Peyer's patch (tissue), 4 donors: Measurements from ENCODE around the gene PGBD5. TPM values are rescaled to one million over a fixed set of nuclear protein-coding genes. Genes with fewer than 3 reads are reported as not detected.

ENCODE experiments used
- DNase-seq, 3 donors: peaks; one replicate each; pipeline ENCODE4 v3.0.0-alpha.2; 2017 to 2019
- H3K27ac ChIP-seq, 4 donors: fragments of 200-600 bp; sonication (generic); one replicate each; pipeline ENCODE4 v1.5.1; 2016 to 2019
- H3K27me3 ChIP-seq, 2 donors: fragments of 200-600 bp; sonication (generic); one replicate each; pipeline ENCODE4 v1.5.1; 2019
- H3K36me3 ChIP-seq, 3 donors: fragments of 200-600 bp; sonication (generic); one replicate each; pipeline ENCODE4 v1.5.1; 2016 to 2019
- H3K4me1 ChIP-seq, 4 donors: fragments of 200-600 bp; sonication (generic); one replicate each; pipeline ENCODE4 v1.5.1; 2016 to 2019
- H3K4me3 ChIP-seq, 4 donors: fragments of 200-600 bp; sonication (generic); 1 replicate in 3 of 4; 2 replicates in 1 of 4; pipeline ENCODE4 v1.5.1; 2016 to 2019; ENCODE audit warnings: mild to moderate bottlenecking in 1 of 4
- H3K9me3 ChIP-seq, 4 donors: fragments of 200-600 bp; sonication (generic); one replicate each; pipeline ENCODE4 v1.5.1; 2016 to 2019; ENCODE audit warnings: mild to moderate bottlenecking in 1 of 4
- CTCF ChIP-seq, 6 experiments: fragments of 450-650 bp in 4 of 6; fragments of 200-600 bp in 2 of 6; sonication (generic) in 1 of 6; IDR thresholded peaks; one replicate each; pipeline ENCODE4 v1.5.1; 2017 to 2019; ENCODE audit warnings: antibody characterized with exemption in 6 of 6, mild to moderate bottlenecking in 3 of 6, moderate library complexity in 1 of 6
- POLR2A ChIP-seq, 2 donors: fragments of 450-650 bp; IDR thresholded peaks; one replicate each; pipeline ENCODE4 v1.5.1; 2017; ENCODE audit warnings: antibody characterized with exemption in 2 of 2, mild to moderate bottlenecking in 2 of 2, moderate library complexity in 2 of 2
- total RNA-seq, 4 donors: library from RNA; depleted of rRNA; stranded (reverse); fragments of >200 nt; gene quantifications; one replicate each; pipeline ENCODE4 v1.1.0, GENCODE V29; 2016

PGBD5 gene
- total RNA-seq, 4 donors from 2014 or later: under 0.01 to 4.1 (median 0.21) TPM

- H3K9me3 ChIP-seq: no peaks in the 10 kb centered on the region
- DNase-seq: peak in 2 of 3 donors; percentile 92 to 93
- peaks cover 0 to 14% (median 0%) of the 10 kb centered on the region in 4 donors for H3K4me1 ChIP-seq
- H3K36me3 ChIP-seq: no peaks in the 10 kb centered on the region
- TF ChIP-seq POLR2A (IDR thresholded peaks at IDR 0.05): no peak
- TF ChIP-seq CTCF (IDR thresholded peaks at IDR 0.05): no peak
- no peak overlapping the region for H3K4me3 ChIP-seq
- peak overlapping the region in 1 of 4 donors; percentile 16 for H3K27ac ChIP-seq
- H3K27me3 ChIP-seq: no peaks in the 10 kb centered on the region
These were observed 118.1 kb downstream of the PGBD5 start for GRCh38 chr1:230308039-230308438.

GRCh38 chr1:230307213-230307612, 118.9 kb downstream of the PGBD5 start:
- Histone ChIP-seq H3K27ac (no peak overlapping the region), H3K4me3 (no peak overlapping the region), H3K9me3 (no peaks in the 10 kb centered on the region), H3K27me3 (no peaks in the 10 kb centered on the region), H3K36me3 (no peaks in the 10 kb centered on the region), H3K4me1 (peaks cover 0 to 14% (median 0%) of the 10 kb centered on the region in 4 donors)
- no peak for TF ChIP-seq POLR2A (IDR thresholded peaks at IDR 0.05)
- no peak for TF ChIP-seq CTCF (IDR thresholded peaks at IDR 0.05)
- DNase-seq: no peak

- no peak overlapping the region for H3K27ac ChIP-seq
- H3K36me3 ChIP-seq: no peaks in the 10 kb centered on the region
- H3K27me3 ChIP-seq: no peaks in the 10 kb centered on the region
- DNase-seq: peak in 1 of 3 donors; percentile 31
- TF ChIP-seq POLR2A (IDR thresholded peaks at IDR 0.05) (no peak), CTCF (IDR thresholded peaks at IDR 0.05) (peak in 1 of 6 experiments; percentile 13)
- no peaks in the 10 kb centered on the region for H3K9me3 ChIP-seq
- H3K4me1 ChIP-seq: peaks cover 0 to 15% (median 0%) of the 10 kb centered on the region in 4 donors
- no peak overlapping the region for H3K4me3 ChIP-seq
These were observed 120.0 kb downstream of the PGBD5 start for GRCh38 chr1:230306169-230306568.

- no peak overlapping the region for H3K27ac ChIP-seq
- TF ChIP-seq CTCF (IDR thresholded peaks at IDR 0.05) (no peak), POLR2A (IDR thresholded peaks at IDR 0.05) (no peak)
- peaks cover 0 to 24% (median 4%) of the 10 kb centered on the region in 4 donors for H3K4me1 ChIP-seq
- H3K27me3 ChIP-seq: no peaks in the 10 kb centered on the region
- H3K4me3 ChIP-seq: no peak overlapping the region
- no peaks in the 10 kb centered on the region for H3K9me3 ChIP-seq
- H3K36me3 ChIP-seq: no peaks in the 10 kb centered on the region
- no peak for DNase-seq
These were observed 122.3 kb downstream of the PGBD5 start for GRCh38 chr1:230303822-230304221.

- Histone ChIP-seq H3K27ac (no peak overlapping the region), H3K27me3 (no peaks in the 10 kb centered on the region), H3K4me3 (no peak overlapping the region), H3K36me3 (no peaks in the 10 kb centered on the region), H3K4me1 (peaks cover 0 to 21% (median 4%) of the 10 kb centered on the region in 4 donors), H3K9me3 (no peaks in the 10 kb centered on the region)
- no peak for DNase-seq
- TF ChIP-seq CTCF (IDR thresholded peaks at IDR 0.05) (no peak), POLR2A (IDR thresholded peaks at IDR 0.05) (no peak)
These were observed 123.1 kb downstream of the PGBD5 start for GRCh38 chr1:230303069-230303468.

GRCh38 chr1:230301822-230302221, 124.3 kb downstream of the PGBD5 start:
- Histone ChIP-seq H3K4me1 (peaks cover 0 to 10% (median 4%) of the 10 kb centered on the region in 4 donors), H3K4me3 (no peak overlapping the region), H3K9me3 (no peaks in the 10 kb centered on the region), H3K36me3 (no peaks in the 10 kb centered on the region), H3K27ac (no peak overlapping the region), H3K27me3 (no peaks in the 10 kb centered on the region)
- DNase-seq: no peak
- TF ChIP-seq POLR2A (IDR thresholded peaks at IDR 0.05) (no peak), CTCF (IDR thresholded peaks at IDR 0.05) (no peak)
